IMR-90 (cell line): ENCODE measurements around the gene STRC. TPM values are rescaled to one million over a fixed set of nuclear protein-coding genes. Genes with fewer than 3 reads are reported as not detected.

Source experiments
- ATAC-seq: fragments of 200-7000 bp; cut with Tn5 transposase; 2 replicates; pipeline ENCODE4 v1.9.1; 2020; ENCODE audit warnings: low read depth, mild to moderate bottlenecking, moderate library complexity
- BruUV-seq: library from RNA; stranded (reverse); fragments of 400-500 nt; replicated peaks from 2 replicates; lab custom pipeline; 2021; lab: Mats Ljungman, UMichigan
- CTCF ChIA-PET: fragments of 300-600 bp; formaldehyde crosslinking; extraction: SDS; loops from one replicate; lab custom pipeline; 2021; ENCODE audit warnings: antibody characterized with exemption; lab: Yijun Ruan, JAX
- POLR2A ChIA-PET: fragments of 300-600 bp; sonication (Branson Sonifier 250); formaldehyde crosslinking; loops from one replicate; lab custom pipeline; 2022; ENCODE audit warnings: antibody characterized with exemption; ENCODE audit not compliant: unreplicated experiment; lab: Charles Lee
- DNase-seq: peaks from one replicate; pipeline ENCODE4 v3.0.0; 2013
- H2AFZ ChIP-seq: replicated peaks from 2 replicates; pipeline ENCODE3; 2013; ENCODE audit warnings: low read length, mild to moderate bottlenecking; ENCODE audit not compliant: poor library complexity
- H2AK5ac ChIP-seq: 2 replicates; pipeline ENCODE4 v1.6.1; 2013; ENCODE audit warnings: low read depth, low read length, inconsistent platforms
- H2AK9ac ChIP-seq: replicated peaks from 2 replicates; pipeline ENCODE3; 2013; ENCODE audit warnings: mild to moderate bottlenecking, low read depth, low read length, moderate library complexity; ENCODE audit not compliant: poor library complexity
- H2BK120ac ChIP-seq: 2 replicates; pipeline ENCODE4 v1.6.1; 2013; ENCODE audit warnings: low read depth, low read length, inconsistent platforms
- H2BK15ac ChIP-seq: 3 replicates; pipeline ENCODE4 v1.6.1; 2013; ENCODE audit warnings: low read depth, low read length, inconsistent platforms
- H2BK20ac ChIP-seq: 2 replicates; pipeline ENCODE4 v1.6.1; 2013; ENCODE audit warnings: low read depth, mild to moderate bottlenecking, inconsistent platforms, low read length, moderate library complexity
- H2BK5ac ChIP-seq: 2 replicates; pipeline ENCODE4 v1.6.1; 2013; ENCODE audit warnings: mild to moderate bottlenecking, low read depth, low read length, inconsistent platforms; ENCODE audit not compliant: poor library complexity, severe bottlenecking
- H3K14ac ChIP-seq: replicated peaks from 2 replicates; pipeline ENCODE4 v1.6.1; 2013; ENCODE audit warnings: low read depth, low read length, inconsistent platforms
- H3K18ac ChIP-seq: 2 replicates; pipeline ENCODE4 v1.6.1; 2013; ENCODE audit warnings: low read depth, low read length, control low read depth
- H3K23ac ChIP-seq: 2 replicates; pipeline ENCODE4 v1.6.1; 2013; ENCODE audit warnings: low read depth, low read length, inconsistent platforms
- H3K27ac ChIP-seq: 2 replicates; pipeline ENCODE4 v1.5.1; 2013; ENCODE audit warnings: mild to moderate bottlenecking, control low read depth, low read length; ENCODE audit not compliant: insufficient read depth
- H3K27me3 ChIP-seq: 2 replicates; pipeline ENCODE4 v1.6.1; 2013; ENCODE audit warnings: low read length; ENCODE audit not compliant: control insufficient read depth, insufficient read depth
- H3K36me3 ChIP-seq: 2 replicates; pipeline ENCODE4 v1.6.1; 2013; ENCODE audit warnings: low read length, mixed read lengths; ENCODE audit not compliant: control insufficient read depth, insufficient read depth
- H3K4ac ChIP-seq: 2 replicates; pipeline ENCODE4 v1.6.1; 2013; ENCODE audit warnings: low read depth, low read length, inconsistent platforms
- H3K4me1 ChIP-seq: 2 replicates; pipeline ENCODE4 v1.6.1; 2013; ENCODE audit warnings: low read length, mixed read lengths; ENCODE audit not compliant: control insufficient read depth, insufficient read depth
- H3K4me2 ChIP-seq: 2 replicates; pipeline ENCODE4 v1.6.1; 2013; ENCODE audit warnings: low read depth, mild to moderate bottlenecking, control low read depth, low read length, moderate library complexity
- H3K4me3 ChIP-seq: 2 replicates; pipeline ENCODE4 v1.5.1; 2013; ENCODE audit warnings: low read depth, mild to moderate bottlenecking, control low read depth, low read length, moderate library complexity; ENCODE audit not compliant: insufficient read depth
- H3K56ac ChIP-seq: 2 replicates; pipeline ENCODE4 v1.6.1; 2013; ENCODE audit warnings: low read length, inconsistent platforms; ENCODE audit not compliant: insufficient read depth; ENCODE audit errors: extremely low read depth
- H3K79me1 ChIP-seq, 2 experiments: 2 replicates each; pipeline ENCODE4 v1.6.1; 2013; ENCODE audit warnings: low read length in 2 of 2, inconsistent platforms in 1 of 2, low read depth in 1 of 2
- H3K9ac ChIP-seq: 2 replicates; pipeline ENCODE4 v1.6.1; 2013; ENCODE audit warnings: low read depth, low read length, control low read depth
- H3K9me1 ChIP-seq: 2 replicates; pipeline ENCODE4 v1.6.1; 2013; ENCODE audit warnings: low read length, inconsistent platforms; ENCODE audit not compliant: insufficient read depth
- H3K9me3 ChIP-seq: 2 replicates; pipeline ENCODE4 v1.6.1; 2013; ENCODE audit warnings: low read length; ENCODE audit not compliant: control insufficient read depth, insufficient read depth
- H4K20me1 ChIP-seq: 2 replicates; pipeline ENCODE4 v1.6.1; 2013; ENCODE audit warnings: low read length, inconsistent platforms; ENCODE audit not compliant: insufficient read depth
- H4K5ac ChIP-seq: 2 replicates; pipeline ENCODE4 v1.6.1; 2013; ENCODE audit warnings: mild to moderate bottlenecking, low read depth, low read length, control low read depth
- H4K8ac ChIP-seq, 2 experiments: 2 replicates each; pipeline ENCODE4 v1.6.1; 2013; ENCODE audit warnings: low read depth in 2 of 2, low read length in 2 of 2, control low read depth in 1 of 2, inconsistent platforms in 1 of 2
- H4K91ac ChIP-seq: 2 replicates; pipeline ENCODE4 v1.6.1; 2013; ENCODE audit warnings: low read depth, low read length, inconsistent platforms; ENCODE audit not compliant: insufficient read depth
- BHLHE40 ChIP-seq: fragments of 150-350 bp; IDR thresholded peaks from 2 replicates; pipeline ENCODE4 v1.6.1; 2016; ENCODE audit warnings: mild to moderate bottlenecking, low read depth, low read length
- CHD1 ChIP-seq: IDR thresholded peaks from 2 replicates; pipeline ENCODE4 v1.6.1; 2012; ENCODE audit warnings: low read depth, low read length, improper control_type of control experiment
- ELK1 ChIP-seq: fragments of 150-350 bp; IDR thresholded peaks from 2 replicates; pipeline ENCODE4 v1.6.1; 2016; ENCODE audit warnings: low read depth, mild to moderate bottlenecking, low read length, moderate library complexity, borderline replicate concordance
- FOS ChIP-seq: fragments of 150-350 bp; IDR thresholded peaks from 2 replicates; pipeline ENCODE4 v1.6.1; 2016; ENCODE audit warnings: low read depth, low read length
- MAZ ChIP-seq: IDR thresholded peaks from 2 replicates; pipeline ENCODE4 v1.6.1; 2012; ENCODE audit warnings: low read depth, mild to moderate bottlenecking, low read length, improper control_type of control experiment, moderate library complexity, borderline replicate concordance
- MXI1 ChIP-seq: IDR thresholded peaks from 2 replicates; pipeline ENCODE4 v1.6.1; 2012; ENCODE audit warnings: low read depth, mild to moderate bottlenecking, low read length, moderate library complexity, borderline replicate concordance
- NFE2L2 ChIP-seq: fragments of 150-350 bp; IDR thresholded peaks from 2 replicates; pipeline ENCODE4 v1.6.1; 2016; ENCODE audit warnings: low read depth, mild to moderate bottlenecking, low read length
- RAD21 ChIP-seq: IDR thresholded peaks from 2 replicates; pipeline ENCODE4 v1.6.1; 2012; ENCODE audit warnings: low read length, improper control_type of control experiment
- RFX5 ChIP-seq: IDR thresholded peaks from 2 replicates; pipeline ENCODE4 v1.8.0; 2012; ENCODE audit warnings: low read depth, mild to moderate bottlenecking, low read length, moderate library complexity
- USF2 ChIP-seq: fragments of 150-350 bp; IDR thresholded peaks from 2 replicates; pipeline ENCODE4 v1.6.1; 2017; ENCODE audit warnings: mild to moderate bottlenecking, antibody characterized with exemption, low read length, low read depth
- WGBS, 2 experiments: methylation state at CpG; one replicate each; pipeline versions ENCODE4 v1.1.5 to v1.1.7; 2013; ENCODE audit warnings: missing lambda C conversion rate in 2 of 2; ENCODE audit not compliant: insufficient read length in 1 of 2; ENCODE audit errors: extremely low coverage in 2 of 2; 5-methylcytosine and 5-hydroxymethylcytosine counted together
- dilution Hi-C: fragments of 300-500 bp; cut with HindIII; formaldehyde crosslinking; loops from one replicate; pipeline ENCODE4 v1.14.3; 2018; ENCODE audit warnings: low sequenced_read_pairs; ENCODE audit not compliant: unreplicated experiment
- in situ Hi-C: fragments of 300-500 bp; cut with MboI; formaldehyde crosslinking; loops from 3 replicates; pipeline ENCODE4 v1.14.3; 2019; ENCODE audit warnings: low sequenced_read_pairs, inconsistent platforms, mixed read lengths
- intact Hi-C: fragments of 100-400 bp; cut with micrococcal nuclease; formaldehyde crosslinking; loops from 2 replicates; pipeline ENCODE4 v1.10.0; 2022
- polyA plus RNA-seq, 3 experiments: library from polyadenylated mRNA; depleted of rRNA; stranded (reverse); fragments of >200 nt; gene quantifications; 2 replicates each; pipeline ENCODE4 v1.2.3, GENCODE V29; 2012; ENCODE audit warnings: low replicate concordance in 1 of 3
- total RNA-seq: library from RNA; depleted of rRNA; stranded (reverse); fragments of >200 nt; gene quantifications from 2 replicates; pipeline ENCODE4 v1.2.3, GENCODE V29; 2012

STRC gene
- total and polyA plus RNA-seq, 2 of the 4 experiments (the other 2 are of a cell fraction), result not detected

GRCh38 chr15:43552986-43553385 lies 65.6 kb downstream of the STRC start:
- H2AK5ac ChIP-seq, result no peak overlapping the region
- no peak overlapping the region for H3K4ac ChIP-seq
- no peak overlapping the region for H3K4me3 ChIP-seq
- no peak overlapping the region for H3K14ac ChIP-seq
- H2BK120ac ChIP-seq, result no peak overlapping the region
- no peaks in the 10 kb centered on the region for H3K79me1 ChIP-seq
- no peaks in the 10 kb centered on the region for H3K9me1 ChIP-seq
- intact Hi-C loops (no loop called here), in situ Hi-C loops (no loop called here), dilution Hi-C loops (no loop called here)
- no peaks in the 10 kb centered on the region for H3K27me3 ChIP-seq
- no peaks in the 10 kb centered on the region for H4K20me1 ChIP-seq
- ATAC-seq, result no peak
- no peak overlapping the region for H3K27ac ChIP-seq
- H3K9ac ChIP-seq, result no peak overlapping the region
- no peak overlapping the region for H3K18ac ChIP-seq
- H3K56ac ChIP-seq, result no peak overlapping the region
- H2BK15ac ChIP-seq, result no peak overlapping the region
- no peak overlapping the region for H2AFZ ChIP-seq
- H2BK5ac ChIP-seq, result no peak overlapping the region
- H2AK9ac ChIP-seq, result no peak overlapping the region
- H3K4me1 ChIP-seq, result peaks cover 1% of the 10 kb centered on the region; the same call in 1 of the 2 replicates
- no peak overlapping the region for H4K5ac ChIP-seq
- no peak overlapping the region for H2BK20ac ChIP-seq
- H3K4me2 ChIP-seq, result no peak overlapping the region
- TF ChIP-seq MXI1 (no peak), BHLHE40 (no peak), ELK1 (no peak), RAD21 (no peak), MAZ (no peak), FOS (no peak), USF2 (no peak), CHD1 (no peak), RFX5 (no peak), NFE2L2 (no peak)
- POLR2A ChIA-PET, result no interaction called here
- BruUV-seq, result no TSS peak
- H3K9me3 ChIP-seq, result no peaks in the 10 kb centered on the region
- DNase-seq, result no peak
- CTCF ChIA-PET, result no interaction called here
- no peak overlapping the region for H4K8ac ChIP-seq
- H4K91ac ChIP-seq, result no peak overlapping the region
- no peaks in the 10 kb centered on the region for H3K36me3 ChIP-seq
- no peak overlapping the region for H3K23ac ChIP-seq
- no CpG with 5 or more reads among the region's 2 CpGs for WGBS, 2 experiments
